Thymus (tissue), 11 donors: ENCODE results near the gene ZMYND12. TPM values are rescaled to one million over a fixed set of nuclear protein-coding genes. Genes with fewer than 3 reads are reported as not detected.

Experiments
- DNase-seq, 9 donors: peaks; one replicate each; pipeline ENCODE4 v3.0.0-alpha.2; 2013; ENCODE audit warnings: low spot score in 9 of 9, low read depth in 6 of 9, missing footprints in 1 of 9
- H3K27ac ChIP-seq, 2 donors: one replicate each; pipeline ENCODE4 v1.5.1; 2013; ENCODE audit warnings: control low read depth in 1 of 2, low read depth in 1 of 2, low read length in 1 of 2, mild to moderate bottlenecking in 1 of 2, moderate library complexity in 1 of 2
- H3K27me3 ChIP-seq, 2 donors: one replicate each; pipeline ENCODE4 v1.5.1; 2013; ENCODE audit warnings: low read length in 1 of 2; ENCODE audit not compliant: control insufficient read depth in 2 of 2, insufficient read depth in 1 of 2
- H3K36me3 ChIP-seq, 2 donors: one replicate each; pipeline ENCODE4 v1.5.1; 2013; ENCODE audit warnings: low read length in 1 of 2, mild to moderate bottlenecking in 1 of 2, moderate library complexity in 1 of 2; ENCODE audit not compliant: control insufficient read depth in 2 of 2, insufficient read depth in 2 of 2
- H3K4me1 ChIP-seq, 2 donors: one replicate each; pipeline ENCODE4 v1.5.1; 2013; ENCODE audit warnings: low read length in 2 of 2; ENCODE audit not compliant: control insufficient read depth in 2 of 2, insufficient read depth in 2 of 2
- H3K4me3 ChIP-seq, 2 donors: one replicate each; pipeline ENCODE4 v1.5.1; 2013; ENCODE audit warnings: low read length in 2 of 2, control low read depth in 1 of 2, mild to moderate bottlenecking in 1 of 2
- H3K9me3 ChIP-seq, 2 donors: one replicate each; pipeline ENCODE4 v1.5.1; 2013; ENCODE audit warnings: low read length in 1 of 2, mild to moderate bottlenecking in 1 of 2; ENCODE audit not compliant: control insufficient read depth in 2 of 2, insufficient read depth in 1 of 2
- WGBS: extraction: QIAGEN DNeasy Blood & Tissue Kit; methylation state at CpG from one replicate; pipeline ENCODE4 v1.1.7; 2013; 5-methylcytosine and 5-hydroxymethylcytosine counted together
- polyA plus RNA-seq: library from polyadenylated mRNA; stranded (reverse); fragments of 200-250 nt; gene quantifications from one replicate; pipeline ENCODE4 v1.2.3, GENCODE V29; 2013
- total RNA-seq: library from RNA; stranded (reverse); fragments of 120-200 nt; gene quantifications from one replicate; pipeline ENCODE4 v1.2.4, GENCODE V29; 2013
- donor health status: healthy.

Gene ZMYND12
- total and polyA plus RNA-seq, 2 donors: 1.4 to 3.2 TPM

GRCh38 chr1:42418516-42418915 lies 37.3 kb downstream of the ZMYND12 start:
- DNase-seq: no peak
- no peaks in the 10 kb centered on the region for H3K9me3 ChIP-seq
- 100% methylated on average over 1 of the region's 1 CpG for WGBS

GRCh38 chr1:42417166-42417565 lies 38.7 kb downstream of the ZMYND12 start:
- DNase-seq: no peak

More at GRCh38 chr1:42418516-42418915, 37.3 kb downstream of the ZMYND12 start:
- no peak overlapping the region for H3K27ac ChIP-seq
- no peaks in the 10 kb centered on the region for H3K27me3 ChIP-seq
- H3K4me3 ChIP-seq: no peak overlapping the region
- peaks cover 0 to 4% of the 10 kb centered on the region in 2 donors for H3K4me1 ChIP-seq
- H3K36me3 ChIP-seq: no peaks in the 10 kb centered on the region

DNA sequence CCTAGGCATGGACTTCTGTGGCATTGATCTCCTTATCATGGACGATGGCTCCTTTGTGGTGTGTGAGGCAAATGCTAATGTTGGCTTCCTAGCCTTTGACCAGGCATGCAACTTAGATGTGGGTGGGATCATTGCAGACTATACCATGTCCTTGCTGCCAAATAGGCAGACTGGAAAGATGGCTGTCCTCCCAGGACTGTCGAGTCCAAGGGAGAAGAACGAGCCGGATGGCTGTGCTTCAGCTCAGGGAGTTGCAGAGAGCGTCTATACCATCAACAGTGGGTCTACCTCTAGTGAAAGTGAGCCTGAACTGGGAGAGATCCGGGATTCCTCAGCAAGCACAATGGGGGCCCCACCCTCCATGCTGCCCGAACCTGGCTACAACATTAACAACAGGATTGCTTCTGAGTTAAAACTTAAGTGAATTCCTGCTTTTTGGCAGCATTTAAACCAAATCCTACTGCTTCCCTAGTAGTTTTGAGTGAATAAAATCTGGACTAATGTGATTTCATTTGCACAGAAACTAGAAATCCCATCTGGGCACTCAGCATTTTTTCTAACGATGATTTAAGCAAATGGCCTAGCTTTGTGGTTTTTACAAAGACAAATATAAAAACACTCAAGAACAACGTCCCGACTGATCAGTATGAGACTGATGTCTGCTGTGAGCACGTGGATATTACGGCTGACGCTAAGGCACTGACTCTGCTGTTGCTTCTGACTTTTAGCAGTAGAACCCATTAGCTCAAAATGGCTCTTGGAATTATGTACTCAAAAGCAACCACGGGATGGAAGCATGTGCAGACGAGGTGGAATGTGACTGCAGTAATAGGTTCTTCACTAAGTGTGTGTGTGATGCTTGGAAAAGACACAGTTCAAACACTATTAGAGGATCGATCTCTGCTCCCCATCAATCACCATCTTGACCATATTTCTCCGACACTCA lies 41.0 kb downstream of the ZMYND12 start:
- WGBS: 96% methylated on average over 17 of the region's 17 CpGs
- no peak overlapping the region for H3K4me3 ChIP-seq
- no peaks in the 10 kb centered on the region for H3K36me3 ChIP-seq
- no peaks in the 10 kb centered on the region for H3K9me3 ChIP-seq
- H3K27me3 ChIP-seq: peaks cover 0 to 2% of the 10 kb centered on the region in 2 donors
- DNase-seq: no peak
- no peak overlapping the region for H3K27ac ChIP-seq
- H3K4me1 ChIP-seq: no peaks in the 10 kb centered on the region

More at GRCh38 chr1:42417166-42417565, 38.7 kb downstream of the ZMYND12 start:
- Histone ChIP-seq H3K4me3 (no peak overlapping the region), H3K9me3 (no peaks in the 10 kb centered on the region), H3K27ac (no peak overlapping the region), H3K4me1 (no peaks in the 10 kb centered on the region), H3K27me3 (no peaks in the 10 kb centered on the region), H3K36me3 (no peaks in the 10 kb centered on the region)
- 76% methylated on average over 3 of the region's 3 CpGs for WGBS

- no peak overlapping the region for H3K4me3 ChIP-seq
- no peaks in the 10 kb centered on the region for H3K36me3 ChIP-seq
- H3K4me1 ChIP-seq: no peaks in the 10 kb centered on the region
- no peak overlapping the region for H3K27ac ChIP-seq
- peaks cover 0 to 2% of the 10 kb centered on the region in 2 donors for H3K27me3 ChIP-seq
- no peak for DNase-seq
- 98% methylated on average over 1 of the region's 1 CpG for WGBS
- H3K9me3 ChIP-seq: no peaks in the 10 kb centered on the region
Measured at GRCh38 chr1:42403880-42404400, 51.9 kb downstream of the ZMYND12 start.

- no peaks in the 10 kb centered on the region for H3K4me1 ChIP-seq
- H3K27ac ChIP-seq: no peak overlapping the region
- H3K9me3 ChIP-seq: no peaks in the 10 kb centered on the region
- H3K36me3 ChIP-seq: no peaks in the 10 kb centered on the region
- WGBS: 95% methylated on average over 10 of the region's 10 CpGs
- peaks cover 0 to 2% of the 10 kb centered on the region in 2 donors for H3K27me3 ChIP-seq
- DNase-seq: no peak
- H3K4me3 ChIP-seq: no peak overlapping the region
Measured at GRCh38 chr1:42399315-42400100, 56.3 kb downstream of the ZMYND12 start.

- Histone ChIP-seq H3K9me3 (no peaks in the 10 kb centered on the region), H3K4me3 (no peak overlapping the region), H3K36me3 (no peaks in the 10 kb centered on the region), H3K27me3 (no peaks in the 10 kb centered on the region), H3K4me1 (no peaks in the 10 kb centered on the region), H3K27ac (no peak overlapping the region)
- 91% methylated on average over 2 of the region's 2 CpGs for WGBS
- no peak for DNase-seq
Measured at GRCh38 chr1:42392967-42393848, 62.6 kb downstream of the ZMYND12 start.

- H3K4me1 ChIP-seq: no peaks in the 10 kb centered on the region
- H3K9me3 ChIP-seq: no peaks in the 10 kb centered on the region
- H3K4me3 ChIP-seq: no peak overlapping the region
- 61% methylated on average over 2 of the region's 2 CpGs for WGBS
- H3K36me3 ChIP-seq: no peaks in the 10 kb centered on the region
- no peak overlapping the region for H3K27ac ChIP-seq
- no peaks in the 10 kb centered on the region for H3K27me3 ChIP-seq
- no peak for DNase-seq
Measured at GRCh38 chr1:42392255-42392654, 63.6 kb downstream of the ZMYND12 start.

- peaks cover 2 to 3% of the 10 kb centered on the region in 2 donors for H3K4me1 ChIP-seq
- 96% methylated on average over 6 of the region's 6 CpGs for WGBS
- no peaks in the 10 kb centered on the region for H3K9me3 ChIP-seq
- no peaks in the 10 kb centered on the region for H3K36me3 ChIP-seq
- no peak overlapping the region for H3K4me3 ChIP-seq
- H3K27ac ChIP-seq: no peak overlapping the region
- peaks cover 12 to 29% of the 10 kb centered on the region in 2 donors for H3K27me3 ChIP-seq
- no peak for DNase-seq
Measured at GRCh38 chr1:42386051-42386450, 69.8 kb downstream of the ZMYND12 start.
